ENCODE measurements around the gene IER2. TPM values are rescaled to one million over a fixed set of nuclear protein-coding genes. Genes with fewer than 3 reads are reported as not detected.

The IER2 gene
- total RNA-seq, 2 experiments from 2014 or later, result 128 to 132 TPM

GRCh38 chr19:13116282-13117175 lies 33.7 kb upstream of the IER2 start, which contains the start of gene TRMT1:
TSS of gene TRMT1 (minus strand) at chr19:13116740. CDS start at chr19:13116399, 341 bp downstream.
- no peaks in the 10 kb centered on the region for H3K9me3 Mint-ChIP-seq
- peaks cover 35% of the 10 kb centered on the region for H3K4me1 Mint-ChIP-seq
- peak within 1 kb of the TSS; percentile 96 for H3K27ac Mint-ChIP-seq
- peak within 1 kb of the TSS; percentile 97 for H3K4me3 Mint-ChIP-seq
- DNase-seq, result peak; percentile 91
- peaks cover 21% of the 10 kb centered on the region for H3K36me3 Mint-ChIP-seq
- H3K27me3 Mint-ChIP-seq, result no peaks in the 10 kb centered on the region

- H3K9me3 Mint-ChIP-seq, result no peaks in the 10 kb centered on the region
- H3K4me3 Mint-ChIP-seq, result peak overlapping the region; percentile 97
- peaks cover 19% of the 10 kb centered on the region for H3K36me3 Mint-ChIP-seq
- no peak for DNase-seq
- peaks cover 42% of the 10 kb centered on the region for H3K4me1 Mint-ChIP-seq
- H3K27me3 Mint-ChIP-seq, result no peaks in the 10 kb centered on the region
- H3K27ac Mint-ChIP-seq, result peak overlapping the region; percentile 96
Observed at GRCh38 chr19:13117176-13117771, 32.9 kb upstream of the IER2 start.

GRCh38 chr19:13117772-13118423 lies 32.3 kb upstream of the IER2 start, which contains the start of gene NACC1:
TSS of gene NACC1 (plus strand) at chr19:13118264. CDS start at chr19:13135208, 16,944 bp downstream.
- peaks cover 48% of the 10 kb centered on the region for H3K4me1 Mint-ChIP-seq
- H3K36me3 Mint-ChIP-seq, result peaks cover 18% of the 10 kb centered on the region
- peak within 1 kb of the TSS; percentile 97 for H3K4me3 Mint-ChIP-seq
- peak within 1 kb of the TSS; percentile 96 for H3K27ac Mint-ChIP-seq
- peak; percentile 97 for DNase-seq
- no peaks in the 10 kb centered on the region for H3K27me3 Mint-ChIP-seq
- H3K9me3 Mint-ChIP-seq, result no peaks in the 10 kb centered on the region

GRCh38 chr19:13118424-13119193 lies 31.6 kb upstream of the IER2 start:
- Mint-ChIP-seq H3K9me3 (no peaks in the 10 kb centered on the region), H3K36me3 (peaks cover 18% of the 10 kb centered on the region), H3K4me3 (peak overlapping the region; percentile 84), H3K27ac (peak overlapping the region; percentile 84), H3K27me3 (no peaks in the 10 kb centered on the region), H3K4me1 (peaks cover 51% of the 10 kb centered on the region)
- DNase-seq, result peak; percentile 45

GRCh38 chr19:13119627-13120026 lies 30.6 kb upstream of the IER2 start:
- H3K36me3 Mint-ChIP-seq, result peaks cover 16% of the 10 kb centered on the region
- H3K4me1 Mint-ChIP-seq, result peaks cover 50% of the 10 kb centered on the region
- peak overlapping the region; percentile 84 for H3K27ac Mint-ChIP-seq
- no peak for DNase-seq
- no peaks in the 10 kb centered on the region for H3K9me3 Mint-ChIP-seq
- peak overlapping the region; percentile 84 for H3K4me3 Mint-ChIP-seq
- H3K27me3 Mint-ChIP-seq, result no peaks in the 10 kb centered on the region

- Mint-ChIP-seq H3K27me3 (no peaks in the 10 kb centered on the region), H3K4me3 (no peak overlapping the region)
Observed at GRCh38 chr19:13120031-13120430, 30.2 kb upstream of the IER2 start.

GRCh38 chr19:13120817-13121216 lies 29.4 kb upstream of the IER2 start:
- no peaks in the 10 kb centered on the region for H3K9me3 Mint-ChIP-seq
- H3K4me1 Mint-ChIP-seq, result peaks cover 42% of the 10 kb centered on the region
- peak overlapping the region; percentile 38 for H3K27ac Mint-ChIP-seq
- H3K4me3 Mint-ChIP-seq, result peak overlapping the region; percentile 43
- H3K36me3 Mint-ChIP-seq, result peaks cover 11% of the 10 kb centered on the region
- no peak for DNase-seq
- no peaks in the 10 kb centered on the region for H3K27me3 Mint-ChIP-seq

More at GRCh38 chr19:13120031-13120430, 30.2 kb upstream of the IER2 start:
- no peak overlapping the region for H3K27ac Mint-ChIP-seq
- no peak for DNase-seq
- H3K36me3 Mint-ChIP-seq, result peaks cover 16% of the 10 kb centered on the region
- no peaks in the 10 kb centered on the region for H3K9me3 Mint-ChIP-seq
- peaks cover 49% of the 10 kb centered on the region for H3K4me1 Mint-ChIP-seq

GRCh38 chr19:13121551-13122274 lies 28.5 kb upstream of the IER2 start:
- no peaks in the 10 kb centered on the region for H3K9me3 Mint-ChIP-seq
- H3K4me3 Mint-ChIP-seq, result peak overlapping the region; percentile 43
- H3K27me3 Mint-ChIP-seq, result no peaks in the 10 kb centered on the region
- peak overlapping the region; percentile 56 for H3K27ac Mint-ChIP-seq
- peaks cover 8% of the 10 kb centered on the region for H3K36me3 Mint-ChIP-seq
- no peak for DNase-seq
- peaks cover 42% of the 10 kb centered on the region for H3K4me1 Mint-ChIP-seq

- no peak for DNase-seq
- Mint-ChIP-seq H3K36me3 (peaks cover 8% of the 10 kb centered on the region), H3K9me3 (no peaks in the 10 kb centered on the region), H3K4me3 (no peak overlapping the region), H3K4me1 (peaks cover 42% of the 10 kb centered on the region), H3K27ac (peak overlapping the region; percentile 56), H3K27me3 (no peaks in the 10 kb centered on the region)
Observed at GRCh38 chr19:13122275-13122878, 27.8 kb upstream of the IER2 start.

GRCh38 chr19:13122980-13123957 lies 26.9 kb upstream of the IER2 start:
- DNase-seq, result no peak
- Mint-ChIP-seq H3K36me3 (peaks cover 8% of the 10 kb centered on the region), H3K9me3 (no peaks in the 10 kb centered on the region), H3K4me3 (no peak overlapping the region), H3K27me3 (no peaks in the 10 kb centered on the region), H3K27ac (peak overlapping the region; percentile 56), H3K4me1 (peaks cover 46% of the 10 kb centered on the region)

- H3K9me3 Mint-ChIP-seq, result no peaks in the 10 kb centered on the region
- H3K4me3 Mint-ChIP-seq, result no peak overlapping the region
- peaks cover 5% of the 10 kb centered on the region for H3K36me3 Mint-ChIP-seq
- peaks cover 25% of the 10 kb centered on the region for H3K4me1 Mint-ChIP-seq
- no peaks in the 10 kb centered on the region for H3K27me3 Mint-ChIP-seq
- H3K27ac Mint-ChIP-seq, result no peak overlapping the region
- DNase-seq, result no peak
Observed at GRCh38 chr19:13127051-13127450, 23.2 kb upstream of the IER2 start.

GRCh38 chr19:13127811-13128575 lies 22.2 kb upstream of the IER2 start:
- Mint-ChIP-seq H3K27ac (no peak overlapping the region), H3K27me3 (no peaks in the 10 kb centered on the region), H3K9me3 (no peaks in the 10 kb centered on the region), H3K4me3 (no peak overlapping the region), H3K4me1 (peaks cover 27% of the 10 kb centered on the region), H3K36me3 (peaks cover 9% of the 10 kb centered on the region)
- DNase-seq, result no peak

Data from activated naive CD8-positive, alpha-beta T cell treated with anti-CD3 and anti-CD28 coated beads for 36 hours (primary cell).